Activated CD8-positive, alpha-beta memory T cell treated with anti-CD3 and anti-CD28 coated beads for 48 hours (primary cell): ENCODE results near the gene EEF2K.
"Not testable (repeated sequence)": the region's sequence is repeated elsewhere in the genome, so short reads cannot be mapped to it uniquely, and the experiment has no call there.

ENCODE experiments used
- DNase-seq, 3 experiments: peaks; one replicate each; pipeline ENCODE4 v3.0.0-alpha.2; 2020; ENCODE audit warnings: low read depth in 2 of 3, low spot score in 2 of 3

The EEF2K gene

DNA sequence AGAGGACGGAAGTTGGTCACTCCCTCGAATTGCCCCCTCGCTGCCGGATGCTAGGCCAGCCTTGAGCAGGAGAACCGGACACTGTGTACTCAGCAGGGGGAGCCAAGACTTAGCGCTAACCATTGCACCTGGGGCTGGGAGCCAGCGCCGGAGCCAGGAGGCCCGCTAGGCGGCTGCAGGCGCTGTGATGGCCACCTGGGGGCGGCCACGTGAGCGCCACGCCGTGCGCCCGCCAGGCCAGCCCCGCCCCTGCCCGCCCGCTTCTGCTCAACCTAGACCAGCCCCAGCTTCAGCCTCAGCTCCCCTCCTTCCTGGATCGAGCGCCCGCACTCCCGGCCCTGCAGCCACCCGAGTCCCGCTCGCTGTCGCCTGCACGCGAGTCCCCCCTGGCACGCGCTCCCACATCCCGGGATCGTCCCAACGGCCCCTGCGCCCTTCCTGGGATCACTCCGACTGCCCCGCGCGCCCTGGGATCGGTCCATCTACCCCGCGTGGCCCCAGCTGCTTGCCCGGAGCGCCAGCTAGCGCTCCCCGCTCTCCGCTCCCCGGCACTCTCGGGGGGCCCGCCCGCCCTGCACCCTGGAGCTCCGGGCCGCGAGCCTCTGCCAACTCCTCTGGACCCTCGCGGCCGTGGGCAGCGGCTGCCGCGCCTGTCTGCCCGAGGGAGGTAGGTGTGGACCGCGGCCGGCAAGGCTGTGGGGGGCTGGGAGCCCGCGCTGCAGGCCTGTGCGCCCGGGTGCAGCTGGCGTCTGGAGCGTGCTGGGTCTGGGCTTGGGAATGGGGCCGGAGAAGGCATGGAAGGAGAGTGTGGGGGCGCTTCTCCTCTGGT is at the start of gene EEF2K:
Gene EEF2K, plus strand, starts transcription at position 266 of the 829 bp plus-strand sequence. CDS start 19,452 bp downstream, outside the sequence.
- DNase-seq: peak; percentile 51 to 81 (median 69)

- no peak for DNase-seq
These were observed 44.7 kb upstream of the EEF2K start for GRCh38 chr16:22161401-22161800.

DNA sequence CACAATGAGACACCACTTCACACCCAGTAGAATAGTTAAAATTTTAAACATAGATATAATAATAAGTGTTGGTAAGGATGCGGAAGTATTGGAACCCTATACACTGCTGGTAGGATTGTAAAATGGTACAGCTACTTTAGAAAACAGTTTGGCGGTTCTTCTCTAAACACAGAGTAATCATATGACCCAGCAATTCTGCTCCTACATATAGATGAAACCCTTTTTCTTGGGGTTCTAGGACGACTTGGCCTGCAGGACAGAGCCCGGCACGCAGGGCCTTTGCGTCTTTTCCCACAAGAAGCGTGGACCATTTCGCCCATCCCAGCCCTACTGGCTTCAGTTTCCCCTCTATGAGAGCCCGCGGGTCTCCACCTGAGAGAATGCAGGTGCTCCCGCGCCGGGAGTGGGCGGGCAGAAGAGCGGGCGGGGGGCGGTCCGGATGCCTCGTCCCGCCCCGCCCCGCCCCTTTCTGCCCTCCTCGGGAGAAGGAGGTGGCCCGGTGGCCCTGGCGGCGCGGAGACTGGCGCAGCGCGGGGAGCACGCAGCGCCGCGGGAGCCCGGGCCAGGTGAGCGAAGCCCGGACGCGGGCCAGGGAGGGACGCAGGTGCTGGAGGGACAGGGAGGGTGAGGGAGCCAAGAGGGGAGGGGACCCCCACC is 44.0 kb upstream of the EEF2K start, which contains the start of gene SDR42E2:
Gene SDR42E2, plus strand, starts transcription at position 508 of the 657 bp plus-strand sequence. CDS start 3,077 bp downstream, outside the sequence.
- peak in 2 of 3 experiments; percentile 4 to 14 for DNase-seq

- no peak for DNase-seq
These were observed 43.4 kb upstream of the EEF2K start for GRCh38 chr16:22162656-22163009.

DNA sequence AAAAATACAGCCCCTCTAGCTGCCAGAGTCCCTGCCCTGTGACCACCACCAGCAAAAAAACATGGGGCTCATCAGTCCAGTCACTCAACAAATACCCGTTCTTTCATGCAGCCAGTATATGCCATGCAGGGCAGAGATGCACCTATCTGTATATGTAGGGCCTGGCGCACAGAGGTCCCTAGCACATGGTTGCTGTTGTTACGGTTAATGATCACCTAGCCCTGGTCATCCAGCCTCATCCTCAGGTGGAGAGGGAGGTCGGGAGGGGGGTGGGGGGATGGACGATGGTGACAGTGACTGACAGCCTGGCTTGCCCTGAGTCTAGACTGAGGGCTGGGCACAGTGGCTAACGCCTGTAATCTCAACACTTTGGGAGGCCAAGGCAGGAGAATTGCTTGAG is 42.3 kb upstream of the EEF2K start:
- DNase-seq: no peak

DNA sequence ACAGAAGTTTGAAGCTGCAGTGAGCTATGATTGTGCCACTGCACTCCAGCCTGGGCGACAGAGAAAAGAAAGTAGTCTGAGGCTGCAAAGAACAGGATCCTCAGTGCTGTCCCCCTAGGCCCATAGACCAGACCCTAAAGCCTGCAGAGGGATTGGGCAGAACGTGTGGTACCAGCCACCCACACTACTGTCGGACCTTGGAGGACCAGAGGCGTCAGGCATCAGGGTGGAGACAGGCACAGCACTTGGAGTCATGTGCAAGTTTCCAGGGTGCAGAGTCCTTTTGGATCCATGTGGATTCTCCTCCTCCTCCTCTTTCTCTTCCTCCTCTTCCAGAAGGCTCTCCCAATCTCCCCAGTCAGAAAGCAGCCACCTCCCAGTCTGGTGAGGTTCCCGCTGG is 41.6 kb upstream of the EEF2K start:
- no peak for DNase-seq

DNA sequence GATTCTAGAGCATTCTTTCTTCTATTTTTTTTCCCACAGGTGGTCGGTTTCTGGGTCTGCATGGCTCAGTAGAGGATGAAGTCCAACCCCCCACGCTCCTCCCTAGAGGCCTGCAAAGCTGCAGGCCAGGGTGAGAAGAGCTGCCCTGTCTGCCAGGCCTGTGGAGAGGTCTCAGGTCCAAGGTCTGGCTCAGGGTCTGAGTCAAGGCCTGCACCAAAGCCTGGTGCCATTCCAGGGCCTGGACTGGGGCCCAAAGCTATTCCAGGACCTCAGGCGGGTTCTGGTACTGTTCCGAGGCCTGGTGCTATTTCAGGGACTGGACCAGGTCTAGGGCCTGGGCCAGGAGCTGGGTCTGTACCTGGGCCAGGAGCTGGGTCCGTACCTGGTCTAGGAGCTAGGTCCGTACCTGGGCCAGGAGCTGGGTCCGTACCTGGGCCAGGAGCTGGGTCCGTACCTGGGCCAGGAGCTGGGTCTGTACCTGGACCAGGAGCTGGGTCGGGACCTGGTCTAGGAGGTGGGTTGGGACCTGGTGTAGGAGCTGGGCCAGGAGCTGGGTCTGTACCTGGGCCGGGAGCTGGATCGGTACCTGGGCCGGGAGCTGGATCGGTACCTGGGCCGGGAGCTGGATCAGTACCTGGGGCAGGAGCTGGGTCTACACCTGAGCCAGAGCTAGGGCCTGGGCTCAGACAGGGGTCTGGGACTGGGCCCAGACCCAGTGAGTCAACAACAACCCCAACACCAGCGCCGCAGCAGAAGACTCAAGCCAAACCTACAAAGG is 40.4 kb upstream of the EEF2K start:
- DNase-seq: no peak

DNA sequence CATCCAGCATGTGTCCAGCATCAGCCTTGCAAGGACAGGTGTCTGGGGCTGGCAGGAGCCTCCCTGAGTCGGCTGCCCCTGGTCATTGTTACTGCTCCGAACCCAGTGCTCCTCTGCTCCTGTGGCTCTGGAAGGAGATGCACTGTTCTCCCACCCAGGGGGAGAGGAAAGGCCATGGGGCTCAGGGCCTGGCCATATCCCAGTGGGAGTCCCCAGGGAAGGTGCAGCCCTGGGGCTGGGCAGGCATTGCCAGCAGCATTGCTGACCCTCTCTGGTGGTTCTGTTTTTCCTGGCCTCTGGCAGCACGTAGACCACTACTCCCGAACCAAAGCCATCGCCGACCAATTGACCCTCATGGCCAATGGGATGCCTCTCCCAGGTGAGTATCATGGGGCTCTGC is 34.1 kb upstream of the EEF2K start:
- DNase-seq: no peak

- DNase-seq: not testable (repeated sequence)
These were observed 33.4 kb upstream of the EEF2K start for GRCh38 chr16:22172642-22173041.

DNA sequence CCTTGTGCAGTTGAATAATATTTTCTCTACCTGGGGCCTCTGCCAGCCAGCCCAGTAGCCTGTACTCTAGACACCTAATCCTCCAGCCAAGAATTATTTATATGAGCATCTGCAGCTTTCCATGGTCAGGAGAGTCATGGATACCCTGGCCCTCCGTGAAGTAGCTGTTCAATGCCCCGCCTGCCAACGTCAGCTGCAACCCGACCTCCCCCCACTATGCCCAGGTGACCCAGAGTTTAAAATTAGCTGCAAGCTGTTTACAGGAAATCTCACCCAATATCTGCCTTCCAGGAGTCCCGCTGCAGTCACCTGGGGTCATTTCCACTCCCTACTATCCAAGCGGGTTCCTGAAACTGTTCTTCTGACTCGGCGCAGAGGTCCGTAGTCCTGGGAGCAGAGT is 31.4 kb upstream of the EEF2K start:
- DNase-seq: no peak

DNA sequence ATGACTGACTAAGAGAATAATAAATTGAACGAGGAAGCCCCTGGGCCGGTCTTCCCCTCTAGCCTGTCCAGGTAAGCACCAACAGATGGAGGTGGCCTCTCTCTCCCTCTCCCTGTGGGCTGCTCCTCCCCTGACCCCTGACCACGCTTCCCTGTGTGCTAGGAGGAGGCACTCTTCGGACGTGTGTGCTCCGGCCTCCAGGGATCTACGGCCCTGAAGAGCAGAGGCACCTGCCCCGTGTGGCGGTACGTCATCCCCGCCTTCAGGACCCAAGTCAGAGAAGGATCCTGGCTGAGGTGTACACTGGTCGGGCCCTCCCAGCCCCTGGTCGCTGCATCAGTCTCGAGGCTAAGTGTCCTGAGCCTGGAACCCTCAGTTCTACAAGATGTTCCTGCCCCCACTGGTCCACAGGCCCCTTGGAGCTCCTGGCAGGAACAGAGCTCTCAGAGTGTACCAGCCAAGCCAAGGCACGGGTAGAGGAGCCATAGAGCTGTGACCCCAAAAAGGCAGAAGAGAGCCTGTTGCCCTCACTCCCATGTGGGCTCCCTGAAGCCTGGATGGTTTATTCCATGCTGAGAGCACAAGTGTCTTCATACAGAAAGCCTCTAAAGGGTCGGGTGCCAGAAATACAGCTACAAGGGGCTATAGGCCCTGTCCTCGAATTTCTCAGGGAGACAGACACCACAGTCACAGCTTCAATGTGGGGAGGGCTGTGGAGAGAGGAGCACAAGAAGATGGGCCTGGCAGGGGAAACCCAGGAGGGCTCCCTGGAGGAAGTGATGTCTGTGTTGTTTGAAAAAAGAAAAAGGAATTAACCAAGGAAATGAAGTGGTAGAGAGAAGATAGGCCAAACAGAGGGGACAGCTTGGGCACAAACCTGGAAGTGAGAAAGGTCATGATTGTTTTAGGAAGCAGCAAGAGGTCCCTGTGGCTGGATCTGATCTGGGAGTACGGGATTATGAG is 27.8 kb upstream of the EEF2K start:
- no peak for DNase-seq

DNA sequence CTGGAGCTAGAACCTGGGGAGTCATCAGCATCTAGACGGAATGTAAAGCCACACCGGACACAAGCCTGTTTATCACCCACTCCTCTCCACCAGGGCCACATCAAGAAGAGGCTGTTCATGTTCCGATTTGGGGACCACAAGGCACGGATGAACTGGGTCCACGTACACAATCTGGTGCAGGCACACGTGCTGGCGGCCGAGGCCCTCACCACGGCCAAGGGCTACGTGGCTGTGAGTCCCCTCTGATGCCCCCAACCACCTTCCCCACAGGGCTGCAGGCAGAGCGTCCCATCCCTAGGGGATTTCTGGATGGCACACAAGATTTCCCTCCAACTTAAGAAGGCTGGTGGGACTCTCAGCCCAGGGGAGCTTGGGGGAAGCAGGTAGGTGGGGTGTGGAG is 24.7 kb upstream of the EEF2K start:
- no peak for DNase-seq

DNA sequence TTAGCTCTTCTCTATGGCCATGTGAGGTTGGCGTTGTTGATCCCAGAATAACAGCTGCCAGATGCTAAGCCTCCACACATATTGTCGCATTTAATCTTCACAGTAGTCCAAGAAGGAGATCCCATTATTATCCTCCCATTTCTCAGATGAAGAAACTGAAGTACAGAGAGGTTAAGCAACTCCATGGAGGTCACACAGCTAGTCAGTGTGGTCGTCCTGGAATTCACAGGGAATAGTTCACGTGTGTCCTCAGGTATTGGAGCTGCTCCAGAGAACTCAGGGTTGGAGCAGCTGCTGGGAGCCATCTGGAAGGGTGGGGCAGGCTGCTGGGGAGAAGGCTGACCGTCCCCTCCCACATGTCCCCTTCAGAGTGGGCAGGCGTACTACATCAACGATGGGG is 24.2 kb upstream of the EEF2K start:
- no peak for DNase-seq

- DNase-seq: no peak
These were observed 22.7 kb upstream of the EEF2K start for GRCh38 chr16:22183335-22183734.

- DNase-seq: no peak
These were observed 22.0 kb upstream of the EEF2K start for GRCh38 chr16:22183901-22184614.

DNA sequence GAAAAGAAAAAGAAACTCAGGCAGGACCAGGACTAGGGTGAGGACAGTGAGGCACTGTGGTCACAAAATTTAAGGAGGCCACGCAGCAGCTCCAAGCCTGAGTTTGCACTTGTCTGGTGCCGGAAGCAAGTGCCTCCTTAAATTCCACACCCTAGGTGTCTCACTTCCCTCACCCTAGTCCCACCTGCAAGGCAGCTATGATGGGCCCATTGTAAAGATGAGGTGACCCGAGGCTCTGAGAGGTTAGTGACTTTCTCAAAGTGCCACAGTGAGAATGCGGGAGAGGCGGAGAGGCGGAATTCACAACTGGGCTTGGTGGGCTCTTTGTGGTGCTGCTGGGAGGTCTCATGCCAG is 21.5 kb upstream of the EEF2K start:
- DNase-seq: no peak

DNA sequence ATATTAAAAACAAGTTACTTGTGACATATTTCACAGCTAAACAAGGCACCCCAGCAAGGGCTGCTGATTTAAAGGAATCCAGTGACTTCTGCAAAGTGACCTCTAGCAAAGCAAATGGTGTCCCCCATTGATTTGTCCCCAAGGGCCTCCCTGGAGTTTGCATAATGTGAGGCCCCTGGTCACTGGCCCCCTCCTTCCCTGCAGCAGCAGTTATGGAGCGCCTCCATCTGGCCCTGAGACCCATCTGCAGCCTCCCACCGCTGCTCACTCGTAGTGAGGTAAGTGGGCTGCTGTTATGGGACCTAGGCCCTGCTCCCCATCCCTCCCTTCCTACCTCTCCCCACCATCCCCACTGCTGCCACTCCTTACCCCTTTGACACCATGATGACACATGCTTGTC is 19.6 kb upstream of the EEF2K start:
- DNase-seq: no peak

DNA sequence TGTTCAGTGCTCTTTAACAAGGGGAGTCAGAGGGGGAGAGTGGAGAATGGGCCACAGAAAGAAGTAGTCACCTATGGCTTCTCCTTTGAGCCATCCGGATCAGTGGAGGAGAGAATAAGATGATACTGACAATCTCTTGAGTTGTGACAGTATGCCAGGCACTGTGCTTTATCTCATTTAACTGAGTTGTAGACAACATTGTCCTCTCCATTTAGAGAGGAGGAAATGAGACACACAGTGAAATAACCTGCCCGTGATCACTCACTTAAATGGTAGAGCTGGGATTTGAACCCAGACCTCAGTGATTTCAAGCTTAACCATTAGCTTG is 17.8 kb upstream of the EEF2K start:
- no peak for DNase-seq

- no peak for DNase-seq
These were observed 17.3 kb upstream of the EEF2K start for GRCh38 chr16:22188595-22189442.
